Measurements from ENCODE around the gene NPPC.

NPPC gene, protein sequence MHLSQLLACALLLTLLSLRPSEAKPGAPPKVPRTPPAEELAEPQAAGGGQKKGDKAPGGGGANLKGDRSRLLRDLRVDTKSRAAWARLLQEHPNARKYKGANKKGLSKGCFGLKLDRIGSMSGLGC

DNA sequence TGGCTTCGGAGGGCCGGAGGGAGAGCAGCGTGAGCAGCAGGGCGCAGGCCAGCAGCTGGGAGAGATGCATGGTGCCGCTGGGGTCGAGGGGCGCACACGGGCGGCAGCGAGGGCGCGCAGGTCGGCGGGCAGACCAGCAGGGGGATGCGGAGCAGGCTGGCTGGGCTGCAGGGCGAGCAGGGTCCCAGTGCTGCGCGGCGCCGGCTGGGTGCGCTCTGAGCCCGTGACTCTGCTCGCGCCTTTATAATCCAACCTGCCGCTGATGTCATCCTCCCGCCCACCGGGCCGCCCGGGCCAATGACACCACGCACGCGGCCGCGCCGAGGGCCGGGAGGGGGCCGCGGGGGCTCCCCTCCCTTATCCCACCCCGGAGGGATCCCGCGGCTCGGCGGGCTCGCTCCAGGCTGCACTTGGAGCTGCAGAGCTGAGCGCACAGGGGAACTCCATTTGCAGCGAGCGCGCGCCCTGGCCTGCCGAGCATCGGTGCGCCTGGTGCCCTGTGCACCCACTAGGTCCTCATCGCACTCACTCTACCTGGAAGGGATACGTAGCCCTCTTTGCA, at the start of gene NPPC:
NPPC (minus strand) TSS at position 217 of the 562 bp plus-strand sequence; CDS start at position 70, 147 bp downstream.
- no peak for TF ChIP-seq EP300 (IDR thresholded peaks at IDR 0.05; ENCODE audit: borderline replicate concordance)
- TF ChIP-seq TEAD4 (IDR thresholded peaks at IDR 0.05) = no peak
- TF ChIP-seq ZBTB7A (IDR thresholded peaks at IDR 0.05; ENCODE audit: low read depth) = peak; percentile 51
- no peak for TF ChIP-seq FOXM1 (IDR thresholded peaks at IDR 0.05; ENCODE audit: borderline replicate concordance, low read depth)
- peak; percentile 26; the same call in 1 of the 2 replicates for TF ChIP-seq TAF1 (IDR thresholded peaks at IDR 0.05; ENCODE audit: low read depth)
- peak; percentile 53; the same call in 1 of the 2 replicates for TF ChIP-seq CREB1 (IDR thresholded peaks at IDR 0.05; ENCODE audit: low read depth)
- TF ChIP-seq, protein P1, sequence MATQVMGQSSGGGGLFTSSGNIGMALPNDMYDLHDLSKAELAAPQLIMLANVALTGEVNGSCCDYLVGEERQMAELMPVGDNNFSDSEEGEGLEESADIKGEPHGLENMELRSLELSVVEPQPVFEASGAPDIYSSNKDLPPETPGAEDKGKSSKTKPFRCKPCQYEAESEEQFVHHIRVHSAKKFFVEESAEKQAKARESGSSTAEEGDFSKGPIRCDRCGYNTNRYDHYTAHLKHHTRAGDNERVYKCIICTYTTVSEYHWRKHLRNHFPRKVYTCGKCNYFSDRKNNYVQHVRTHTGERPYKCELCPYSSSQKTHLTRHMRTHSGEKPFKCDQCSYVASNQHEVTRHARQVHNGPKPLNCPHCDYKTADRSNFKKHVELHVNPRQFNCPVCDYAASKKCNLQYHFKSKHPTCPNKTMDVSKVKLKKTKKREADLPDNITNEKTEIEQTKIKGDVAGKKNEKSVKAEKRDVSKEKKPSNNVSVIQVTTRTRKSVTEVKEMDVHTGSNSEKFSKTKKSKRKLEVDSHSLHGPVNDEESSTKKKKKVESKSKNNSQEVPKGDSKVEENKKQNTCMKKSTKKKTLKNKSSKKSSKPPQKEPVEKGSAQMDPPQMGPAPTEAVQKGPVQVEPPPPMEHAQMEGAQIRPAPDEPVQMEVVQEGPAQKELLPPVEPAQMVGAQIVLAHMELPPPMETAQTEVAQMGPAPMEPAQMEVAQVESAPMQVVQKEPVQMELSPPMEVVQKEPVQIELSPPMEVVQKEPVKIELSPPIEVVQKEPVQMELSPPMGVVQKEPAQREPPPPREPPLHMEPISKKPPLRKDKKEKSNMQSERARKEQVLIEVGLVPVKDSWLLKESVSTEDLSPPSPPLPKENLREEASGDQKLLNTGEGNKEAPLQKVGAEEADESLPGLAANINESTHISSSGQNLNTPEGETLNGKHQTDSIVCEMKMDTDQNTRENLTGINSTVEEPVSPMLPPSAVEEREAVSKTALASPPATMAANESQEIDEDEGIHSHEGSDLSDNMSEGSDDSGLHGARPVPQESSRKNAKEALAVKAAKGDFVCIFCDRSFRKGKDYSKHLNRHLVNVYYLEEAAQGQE (IDR thresholded peaks at IDR 0.05; ENCODE audit: low read depth) = no peak
- TF ChIP-seq CEBPB (IDR thresholded peaks at IDR 0.05) = no peak
- TF ChIP-seq RAD21 (IDR thresholded peaks at IDR 0.05; ENCODE audit: low read depth) = peak; percentile 61
- TF ChIP-seq YY1 (IDR thresholded peaks at IDR 0.05; ENCODE audit: low read depth) = no peak
- TF ChIP-seq EGR1 (IDR thresholded peaks at IDR 0.05) = no peak
- no peak for TF ChIP-seq NFIC (IDR thresholded peaks at IDR 0.05)
- TF ChIP-seq TCF12 (IDR thresholded peaks at IDR 0.05; ENCODE audit: low read depth) = peak; percentile 15; the same call in 1 of the 2 replicates
- TF ChIP-seq, protein P2, sequence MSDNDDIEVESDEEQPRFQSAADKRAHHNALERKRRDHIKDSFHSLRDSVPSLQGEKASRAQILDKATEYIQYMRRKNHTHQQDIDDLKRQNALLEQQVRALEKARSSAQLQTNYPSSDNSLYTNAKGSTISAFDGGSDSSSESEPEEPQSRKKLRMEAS (IDR thresholded peaks at IDR 0.05) = peak; percentile 8
- TF ChIP-seq, protein P3, sequence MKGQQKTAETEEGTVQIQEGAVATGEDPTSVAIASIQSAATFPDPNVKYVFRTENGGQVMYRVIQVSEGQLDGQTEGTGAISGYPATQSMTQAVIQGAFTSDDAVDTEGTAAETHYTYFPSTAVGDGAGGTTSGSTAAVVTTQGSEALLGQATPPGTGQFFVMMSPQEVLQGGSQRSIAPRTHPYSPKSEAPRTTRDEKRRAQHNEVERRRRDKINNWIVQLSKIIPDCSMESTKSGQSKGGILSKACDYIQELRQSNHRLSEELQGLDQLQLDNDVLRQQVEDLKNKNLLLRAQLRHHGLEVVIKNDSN (IDR thresholded peaks at IDR 0.05) = 0 out of 2 replicates have a peak, but pooled peaks have one; percentile 3

DNA sequence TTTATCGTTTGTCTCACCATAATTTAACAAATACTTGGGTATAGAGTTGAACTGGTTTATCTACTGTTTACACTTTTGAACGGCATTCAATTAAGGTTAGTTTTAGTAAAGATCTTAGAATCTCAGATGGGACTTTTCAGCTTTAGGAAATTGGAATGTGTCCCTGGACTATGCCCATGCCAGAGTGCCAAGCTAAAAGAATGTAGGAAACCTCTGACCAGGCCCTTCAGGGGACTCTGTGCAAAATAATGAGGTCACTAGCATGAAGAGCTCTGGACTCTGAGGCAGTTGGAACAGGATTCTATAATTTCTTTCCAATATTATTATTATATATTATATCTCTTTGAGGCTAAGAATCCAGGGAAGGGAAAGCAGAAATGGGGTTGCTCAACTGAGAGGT, 48.8 kb upstream of the NPPC start:
- no peak for TF ChIP-seq CREB1 (IDR thresholded peaks at IDR 0.05; ENCODE audit: low read depth)
- TF ChIP-seq ZBTB7A (IDR thresholded peaks at IDR 0.05; ENCODE audit: low read depth) = no peak
- no peak for TF ChIP-seq RAD21 (IDR thresholded peaks at IDR 0.05; ENCODE audit: low read depth)
- TF ChIP-seq CEBPB (IDR thresholded peaks at IDR 0.05) = no peak
- TF ChIP-seq FOXM1 (IDR thresholded peaks at IDR 0.05; ENCODE audit: borderline replicate concordance, low read depth) = no peak
- TF ChIP-seq, protein P2 (IDR thresholded peaks at IDR 0.05) = no peak
- TF ChIP-seq TCF12 (IDR thresholded peaks at IDR 0.05; ENCODE audit: low read depth) = no peak
- no peak for TF ChIP-seq EP300 (IDR thresholded peaks at IDR 0.05; ENCODE audit: borderline replicate concordance)
- TF ChIP-seq EGR1 (IDR thresholded peaks at IDR 0.05) = no peak
- TF ChIP-seq, protein P1 (IDR thresholded peaks at IDR 0.05; ENCODE audit: low read depth) = no peak
- no peak for TF ChIP-seq TAF1 (IDR thresholded peaks at IDR 0.05; ENCODE audit: low read depth)
- TF ChIP-seq TEAD4 (IDR thresholded peaks at IDR 0.05) = no peak
- TF ChIP-seq, protein P3 (IDR thresholded peaks at IDR 0.05) = no peak

DNA sequence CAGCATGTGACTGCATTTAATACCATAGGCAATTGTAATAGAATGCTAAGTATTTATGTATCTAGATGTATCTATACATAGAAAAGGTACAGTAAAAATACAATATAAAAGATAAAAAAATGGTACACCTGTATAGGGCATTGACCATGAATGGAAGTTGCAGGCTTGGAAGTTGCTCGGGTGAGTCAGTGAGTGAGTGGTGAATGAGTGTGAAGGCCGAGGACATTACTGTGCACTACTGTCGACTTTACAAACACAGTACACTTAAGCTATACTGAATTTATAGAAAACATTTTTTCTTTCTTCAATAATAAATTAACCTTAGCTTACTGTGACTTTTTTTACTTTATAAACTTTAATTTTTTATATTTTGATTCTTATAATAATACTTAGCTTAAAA, 44.3 kb upstream of the NPPC start:
- no peak for TF ChIP-seq FOXM1 (IDR thresholded peaks at IDR 0.05; ENCODE audit: borderline replicate concordance, low read depth)
- TF ChIP-seq, protein P2 (IDR thresholded peaks at IDR 0.05) = no peak
- no peak for TF ChIP-seq EGR1 (IDR thresholded peaks at IDR 0.05)
- no peak for TF ChIP-seq NFIC (IDR thresholded peaks at IDR 0.05)
- TF ChIP-seq, protein P1 (IDR thresholded peaks at IDR 0.05; ENCODE audit: low read depth) = no peak
- no peak for TF ChIP-seq RAD21 (IDR thresholded peaks at IDR 0.05; ENCODE audit: low read depth)
- TF ChIP-seq CREB1 (IDR thresholded peaks at IDR 0.05; ENCODE audit: low read depth) = no peak

DNA sequence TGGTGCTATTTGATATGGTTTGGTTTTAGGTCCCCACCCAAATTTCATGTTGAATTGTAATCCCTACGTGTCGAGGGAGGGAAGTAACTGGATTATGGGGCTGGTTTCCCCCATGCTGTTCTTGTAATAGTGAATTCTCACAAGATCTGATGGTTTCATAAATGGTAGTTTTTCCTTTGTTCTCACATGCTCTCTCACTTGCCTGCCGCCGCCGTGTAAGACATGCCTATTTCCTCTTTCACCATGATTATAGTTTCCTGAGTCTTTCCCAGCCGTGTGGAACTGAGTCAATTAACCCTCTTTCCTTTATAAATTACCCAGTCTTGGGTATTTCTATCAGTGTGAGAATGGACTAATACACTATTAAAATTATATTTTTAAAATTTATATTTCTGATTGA, 42.6 kb upstream of the NPPC start:
- TF ChIP-seq TEAD4 (IDR thresholded peaks at IDR 0.05) (no peak), NFIC (IDR thresholded peaks at IDR 0.05) (no peak), RAD21 (IDR thresholded peaks at IDR 0.05; ENCODE audit: low read depth) (no peak), EGR1 (IDR thresholded peaks at IDR 0.05) (no peak), FOXM1 (IDR thresholded peaks at IDR 0.05; ENCODE audit: borderline replicate concordance, low read depth) (no peak), CEBPB (IDR thresholded peaks at IDR 0.05) (no peak), TAF1 (IDR thresholded peaks at IDR 0.05; ENCODE audit: low read depth) (no peak), TCF12 (IDR thresholded peaks at IDR 0.05; ENCODE audit: low read depth) (no peak), EP300 (IDR thresholded peaks at IDR 0.05; ENCODE audit: borderline replicate concordance) (no peak), ZBTB7A (IDR thresholded peaks at IDR 0.05; ENCODE audit: low read depth) (no peak), CREB1 (IDR thresholded peaks at IDR 0.05; ENCODE audit: low read depth) (no peak)
- TF ChIP-seq, protein P1 (IDR thresholded peaks at IDR 0.05; ENCODE audit: low read depth) = no peak
- TF ChIP-seq, protein P2 (IDR thresholded peaks at IDR 0.05) = no peak
- TF ChIP-seq, protein P3 (IDR thresholded peaks at IDR 0.05) = no peak
